Spleen (tissue), 11 donors: ENCODE results near the gene HJURP. TPM values are rescaled to one million over a fixed set of nuclear protein-coding genes. Genes with fewer than 3 reads are reported as not detected.

Source experiments
- DNase-seq: peaks from one replicate; pipeline ENCODE4 v3.0.0-alpha.2; 2020
- H3K27ac ChIP-seq, 8 donors: fragments of 200-600 bp; sonication (generic) in 7 of 8; 1 replicate in 4 of 8; 2 replicates in 4 of 8; pipeline versions ENCODE4 v1.5.0 to v1.8.0; 2016 to 2021; ENCODE audit warnings: inconsistent platforms in 4 of 8, mild to moderate bottlenecking in 4 of 8, moderate library complexity in 1 of 8
- H3K27me3 ChIP-seq, 7 donors: fragments of 200-600 bp; sonication (generic) in 6 of 7; replicated peaks in 1 of 7; 1 replicate in 4 of 7; 2 replicates in 3 of 7; pipeline versions ENCODE4 v1.5.0 to v1.8.0; 2016 to 2021; ENCODE audit warnings: inconsistent platforms in 3 of 7, mild to moderate bottlenecking in 1 of 7
- H3K36me3 ChIP-seq, 6 donors: fragments of 200-600 bp; sonication (generic) in 5 of 6; 1 replicate in 4 of 6; 2 replicates in 2 of 6; pipeline versions ENCODE4 v1.5.0 to v1.8.0; 2016 to 2021; ENCODE audit warnings: inconsistent platforms in 2 of 6
- H3K4me1 ChIP-seq, 6 donors: fragments of 200-600 bp; sonication (generic) in 5 of 6; 1 replicate in 3 of 6; 2 replicates in 3 of 6; pipeline versions ENCODE4 v1.5.0 to v1.8.0; 2016 to 2021; ENCODE audit warnings: inconsistent platforms in 3 of 6
- H3K4me3 ChIP-seq, 8 donors: fragments of 200-600 bp; sonication (generic) in 7 of 8; 1 replicate in 4 of 8; 2 replicates in 4 of 8; pipeline versions ENCODE4 v1.5.0 to v1.8.0; 2016 to 2021; ENCODE audit warnings: inconsistent platforms in 4 of 8, mild to moderate bottlenecking in 4 of 8, moderate library complexity in 2 of 8
- H3K9me3 ChIP-seq, 8 donors: fragments of 200-600 bp; sonication (generic) in 7 of 8; 1 replicate in 4 of 8; 2 replicates in 4 of 8; pipeline versions ENCODE4 v1.5.0 to v1.8.0; 2016 to 2021; ENCODE audit warnings: inconsistent platforms in 4 of 8
- CTCF ChIP-seq, 11 experiments: fragments of 200-600 bp in 7 of 11; fragments of 450-650 bp in 4 of 11; sonication (generic) in 4 of 11; IDR thresholded peaks in 8 of 11; conservative IDR thresholded peaks in 3 of 11; 1 replicate in 7 of 11; 2 replicates in 4 of 11; pipeline versions ENCODE4 v1.4.0 to v1.8.0; 2016 to 2021; ENCODE audit warnings: antibody characterized with exemption in 11 of 11, inconsistent platforms in 4 of 11, mild to moderate bottlenecking in 1 of 11
- POLR2A ChIP-seq, 3 donors: fragments of 450-650 bp; IDR thresholded peaks; one replicate each; pipeline ENCODE4 v1.5.1; 2017; ENCODE audit warnings: antibody characterized with exemption in 3 of 3, mild to moderate bottlenecking in 1 of 3
- POLR2AphosphoS5 ChIP-seq, 3 donors: sonication (generic); formaldehyde crosslinking; IDR thresholded peaks; one replicate each; pipeline ENCODE4 v1.5.1; 2017; ENCODE audit warnings: antibody characterized with exemption in 3 of 3
- WGBS, 5 donors: extraction: QIAGEN DNeasy Blood & Tissue Kit in 3 of 5; methylation state at CpG; one replicate each; pipeline versions ENCODE4 v1.1.5 to v1.1.7; 2013 to 2018; 5-methylcytosine and 5-hydroxymethylcytosine counted together
- intact Hi-C: fragments of 100-400 bp; cut with DNase I; formaldehyde crosslinking; loops from one replicate; pipeline ENCODE4 v1.15.0; 2023; ENCODE audit warnings: low total_unique reads
- polyA plus RNA-seq, 3 donors: library from polyadenylated mRNA; stranded (reverse); fragments of 200-250 nt; gene quantifications; one replicate each; pipeline ENCODE4 v1.2.1, GENCODE V29; 2013
- total RNA-seq, 7 donors: library from RNA; depleted of rRNA in 3 of 7; stranded (reverse); fragments of >200 nt in 3 of 7; fragmentation: NEBNext Ultra II Directional in 4 of 7; extraction: Animal tissue kit (Norgen Biotek cat#: 25700) in 4 of 7; gene quantifications; one replicate each; pipeline versions ENCODE4 v1.1.0 to v1.2.1, GENCODE V29; 2016 to 2021
- donor health status: healthy with polysubstance abuse.
- donor health status: DM: no; HTN: no; CAD: no; lungs with moderate emphysema.
- donor health status: DM: no; HTN: no; CAD: no.
- donor health status: Bipolar disorder and iron deficiency.
- donor health status: healthy.
- donor health status: DM: no; HTN: no; CAD: no.
- donor health status: DM: yes; HTN: yes; CAD: no.

HJURP gene
- total and polyA plus RNA-seq, 10 donors, result 1.4 to 7.4 (median 5.2) TPM

- no peak overlapping the region for H3K27ac ChIP-seq
- intact Hi-C loops, result no loop called here
- 79 to 92% (median 89%) methylated on average over 4 to 6 of the region's 6 CpGs for WGBS, 5 donors
- peaks cover 0 to 4% (median 0%) of the 10 kb centered on the region in 8 donors for H3K9me3 ChIP-seq
- no peak overlapping the region for H3K4me3 ChIP-seq
- peaks cover 0 to 9% (median 0%) of the 10 kb centered on the region in 7 donors for H3K27me3 ChIP-seq
- no peaks in the 10 kb centered on the region for H3K4me1 ChIP-seq
- no peaks in the 10 kb centered on the region for H3K36me3 ChIP-seq
- peak; percentile 72 for DNase-seq
- TF ChIP-seq POLR2A (IDR thresholded peaks at IDR 0.05), result no peak
- TF ChIP-seq POLR2AphosphoS5 (IDR thresholded peaks at IDR 0.05), result no peak
- no peak for TF ChIP-seq CTCF (IDR thresholded peaks at IDR 0.05 in 8 of 11, conservative IDR thresholded peaks at IDR 0.05 in 3 of 11)
Observed at GRCh38 chr2:233820774-233821105, 33.6 kb downstream of the HJURP start.

- intact Hi-C loops, result no loop called here
- H3K36me3 ChIP-seq, result no peaks in the 10 kb centered on the region
- 78 to 88% (median 84%) methylated on average over 14 to 18 of the region's 18 CpGs for WGBS, 5 donors
- H3K9me3 ChIP-seq, result peaks cover 0 to 4% (median 0%) of the 10 kb centered on the region in 8 donors
- no peak overlapping the region for H3K27ac ChIP-seq
- peak; percentile 58 for DNase-seq
- TF ChIP-seq POLR2A (IDR thresholded peaks at IDR 0.05), result no peak
- no peak for TF ChIP-seq POLR2AphosphoS5 (IDR thresholded peaks at IDR 0.05)
- TF ChIP-seq CTCF (IDR thresholded peaks at IDR 0.05 in 8 of 11, conservative IDR thresholded peaks at IDR 0.05 in 3 of 11), result no peak
- H3K4me3 ChIP-seq, result no peak overlapping the region
- no peaks in the 10 kb centered on the region for H3K4me1 ChIP-seq
- H3K27me3 ChIP-seq, result peaks cover 0 to 9% (median 0%) of the 10 kb centered on the region in 7 donors
Observed at GRCh38 chr2:233819884-233820773, 34.2 kb downstream of the HJURP start.

GRCh38 chr2:233818639-233819621 lies 35.4 kb downstream of the HJURP start:
- Histone ChIP-seq H3K9me3 (peaks cover 0 to 4% (median 0%) of the 10 kb centered on the region in 8 donors), H3K4me1 (no peaks in the 10 kb centered on the region), H3K27me3 (peaks cover 0 to 13% (median 0%) of the 10 kb centered on the region in 7 donors), H3K36me3 (no peaks in the 10 kb centered on the region), H3K27ac (no peak overlapping the region), H3K4me3 (no peak overlapping the region)
- peak; percentile 60 for DNase-seq
- intact Hi-C loops, result no loop called here
- WGBS, 5 donors, result 62 to 80% (median 74%) methylated on average over 10 to 17 of the region's 17 CpGs
- TF ChIP-seq POLR2A (IDR thresholded peaks at IDR 0.05) (no peak), POLR2AphosphoS5 (IDR thresholded peaks at IDR 0.05) (no peak), CTCF (IDR thresholded peaks at IDR 0.05 in 8 of 11, conservative IDR thresholded peaks at IDR 0.05 in 3 of 11) (no peak)
